IPS-20b (cell line): ENCODE data around the gene SBDS.
"Not testable (repeated sequence)": the region's sequence is repeated elsewhere in the genome, so short reads cannot be mapped to it uniquely, and the experiment has no call there.

Source experiments
- H3K27ac ChIP-seq: one replicate; pipeline ENCODE4 v1.5.1; 2013; ENCODE audit warnings: low read length
- H3K27me3 ChIP-seq: 2 replicates; pipeline ENCODE4 v1.6.1; 2013; ENCODE audit warnings: mild to moderate bottlenecking, low read length, inconsistent platforms; ENCODE audit not compliant: insufficient read depth
- H3K36me3 ChIP-seq: 2 replicates; pipeline ENCODE4 v1.6.1; 2013; ENCODE audit warnings: low read depth, mild to moderate bottlenecking, inconsistent platforms, low read length, moderate library complexity; ENCODE audit not compliant: insufficient read depth
- H3K4me1 ChIP-seq: 2 replicates; pipeline ENCODE4 v1.6.1; 2013; ENCODE audit warnings: mild to moderate bottlenecking, control low read depth, inconsistent platforms, low read length, moderate library complexity; ENCODE audit not compliant: insufficient read depth
- H3K4me3 ChIP-seq: 2 replicates; pipeline ENCODE4 v1.5.1; 2013; ENCODE audit warnings: mild to moderate bottlenecking, low read length, inconsistent platforms
- H3K9ac ChIP-seq: 2 replicates; pipeline ENCODE4 v1.6.1; 2013; ENCODE audit warnings: low read depth, mild to moderate bottlenecking, inconsistent platforms, low read length, moderate library complexity
- H3K9me3 ChIP-seq: 2 replicates; pipeline ENCODE4 v1.6.1; 2013; ENCODE audit warnings: mild to moderate bottlenecking, low read depth, low read length, inconsistent platforms; ENCODE audit not compliant: insufficient read depth

Gene SBDS

DNA sequence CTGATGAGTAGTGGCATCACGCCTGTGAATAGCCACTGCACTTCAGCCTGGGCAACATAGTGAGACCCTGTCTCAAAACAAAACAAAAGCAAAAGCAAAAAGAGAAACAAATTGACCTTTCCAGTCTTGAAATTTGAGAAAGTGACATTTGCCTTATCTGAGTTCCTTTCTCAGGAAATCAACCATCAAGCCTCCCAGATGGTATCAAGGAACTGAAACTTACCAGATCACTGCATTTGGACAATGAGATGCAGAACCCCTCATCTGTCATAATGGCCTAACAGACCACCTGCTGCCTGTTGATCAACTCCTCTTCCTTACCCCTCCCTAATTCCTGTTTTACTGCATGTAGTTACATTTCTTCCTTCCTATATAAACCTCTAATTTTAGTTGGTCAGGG lies 15.1 kb downstream of the SBDS start:
- not testable (repeated sequence) for H3K27me3 ChIP-seq, H3K9me3 ChIP-seq, H3K4me3 ChIP-seq, H3K36me3 ChIP-seq, H3K27ac ChIP-seq, H3K4me1 ChIP-seq, H3K9ac ChIP-seq

GRCh38 chr7:66979013-66979412 lies 16.4 kb downstream of the SBDS start:
- not testable (repeated sequence) for H3K9me3 ChIP-seq, H3K27ac ChIP-seq, H3K36me3 ChIP-seq, H3K4me3 ChIP-seq, H3K27me3 ChIP-seq, H3K4me1 ChIP-seq, H3K9ac ChIP-seq

- not testable (repeated sequence) for H3K9ac ChIP-seq, H3K36me3 ChIP-seq
Observed at GRCh38 chr7:66978312-66978711, 17.1 kb downstream of the SBDS start.

DNA sequence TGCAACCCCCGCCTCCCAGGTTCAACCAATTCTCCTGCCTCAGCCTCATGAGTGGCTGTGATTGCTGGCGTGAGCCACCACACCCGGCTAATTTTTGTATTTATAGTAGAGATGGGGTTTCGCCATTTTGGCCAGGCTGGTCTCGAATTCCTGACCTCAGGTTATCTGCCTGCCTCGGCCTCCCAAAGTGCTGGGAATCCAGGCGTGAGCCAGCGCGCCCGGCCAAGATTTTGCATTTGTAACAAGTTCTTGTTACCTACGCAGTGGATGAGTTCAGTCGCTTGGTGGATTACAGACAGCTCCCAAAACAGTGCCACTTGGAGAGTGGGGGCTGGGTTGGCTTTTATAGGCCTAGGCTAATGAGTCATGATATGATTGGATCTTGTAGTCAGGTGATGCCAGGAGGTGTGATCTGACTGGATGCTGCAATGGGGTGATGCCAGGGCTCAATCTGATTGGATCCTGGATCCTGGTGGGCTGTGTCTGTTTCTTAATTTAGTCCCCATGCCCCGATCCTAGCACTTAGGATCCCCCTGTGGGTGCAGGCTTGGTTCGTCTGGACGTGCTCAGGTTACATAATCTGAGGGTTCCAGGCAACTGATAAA lies 20.3 kb downstream of the SBDS start:
- Histone ChIP-seq H3K4me1 (no peaks in the 10 kb centered on the region), H3K9me3 (0 out of 2 replicates have a peak, but pooled peaks cover 1% of the 10 kb centered on the region), H3K27ac (no peak overlapping the region), H3K9ac (no peak overlapping the region), H3K4me3 (no peak overlapping the region), H3K27me3 (no peaks in the 10 kb centered on the region), H3K36me3 (no peaks in the 10 kb centered on the region)

More at GRCh38 chr7:66978312-66978711, 17.1 kb downstream of the SBDS start:
- not testable (repeated sequence) for H3K4me3 ChIP-seq, H3K27ac ChIP-seq, H3K4me1 ChIP-seq, H3K9me3 ChIP-seq, H3K27me3 ChIP-seq

GRCh38 chr7:66970310-66970709 lies 25.1 kb downstream of the SBDS start:
- H3K36me3 ChIP-seq, result no peaks in the 10 kb centered on the region
- H3K4me1 ChIP-seq, result no peaks in the 10 kb centered on the region
- no peak overlapping the region for H3K27ac ChIP-seq
- H3K4me3 ChIP-seq, result no peak overlapping the region
- H3K27me3 ChIP-seq, result no peaks in the 10 kb centered on the region
- H3K9me3 ChIP-seq, result peaks cover 6% of the 10 kb centered on the region; the same call in 1 of the 2 replicates
- no peak overlapping the region for H3K9ac ChIP-seq

- H3K27ac ChIP-seq, H3K9ac ChIP-seq, H3K9me3 ChIP-seq, H3K4me3 ChIP-seq, H3K4me1 ChIP-seq, H3K36me3 ChIP-seq, H3K27me3 ChIP-seq: not testable (repeated sequence)
Observed at GRCh38 chr7:66969001-66969400, 26.4 kb downstream of the SBDS start.

- Histone ChIP-seq H3K9me3 (peaks cover 6% of the 10 kb centered on the region; the same call in 1 of the 2 replicates), H3K4me3 (no peak overlapping the region), H3K27me3 (no peaks in the 10 kb centered on the region), H3K36me3 (no peaks in the 10 kb centered on the region), H3K27ac (no peak overlapping the region), H3K4me1 (no peaks in the 10 kb centered on the region), H3K9ac (no peak overlapping the region)
Observed at GRCh38 chr7:66967029-66967428, 28.4 kb downstream of the SBDS start.

GRCh38 chr7:66964411-66964810 lies 31.0 kb downstream of the SBDS start:
- H3K27ac ChIP-seq, result no peak overlapping the region
- no peaks in the 10 kb centered on the region for H3K27me3 ChIP-seq

GRCh38 chr7:66961096-66961495 lies 34.3 kb downstream of the SBDS start:
- Histone ChIP-seq H3K9me3 (peaks cover 6% of the 10 kb centered on the region; the same call in 1 of the 2 replicates), H3K4me1 (no peaks in the 10 kb centered on the region), H3K9ac (no peak overlapping the region), H3K36me3 (peaks cover 35% of the 10 kb centered on the region), H3K27me3 (no peaks in the 10 kb centered on the region), H3K4me3 (no peak overlapping the region), H3K27ac (no peak overlapping the region)

More at GRCh38 chr7:66964411-66964810, 31.0 kb downstream of the SBDS start:
- H3K4me1 ChIP-seq, result no peaks in the 10 kb centered on the region
- H3K4me3 ChIP-seq, result no peak overlapping the region
- H3K36me3 ChIP-seq, result peaks cover 4% of the 10 kb centered on the region; the same call in 1 of the 2 replicates
- H3K9me3 ChIP-seq, result peaks cover 6% of the 10 kb centered on the region; the same call in 1 of the 2 replicates
- no peak overlapping the region for H3K9ac ChIP-seq

DNA sequence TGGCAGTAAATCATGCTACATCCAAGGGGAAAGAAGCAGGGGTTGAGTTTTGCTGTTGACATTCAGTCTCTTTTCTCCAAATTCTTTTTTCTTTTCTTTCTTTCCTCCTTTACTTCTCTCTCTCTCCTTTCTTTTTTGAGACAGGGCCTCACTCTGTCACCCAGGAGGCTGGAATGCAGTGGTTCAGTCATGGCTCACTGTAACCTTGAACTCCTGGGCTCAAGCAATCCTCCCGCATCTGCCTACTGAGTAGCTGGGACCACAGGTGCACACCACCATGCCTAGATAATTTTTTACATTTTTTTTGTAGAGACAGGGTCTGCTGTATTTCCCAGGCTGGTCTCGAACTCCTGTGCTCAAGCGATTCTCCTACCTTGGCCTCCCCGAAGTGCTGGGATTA lies 35.2 kb downstream of the SBDS start:
- H3K9ac ChIP-seq, result no peak overlapping the region
- H3K4me1 ChIP-seq, result no peaks in the 10 kb centered on the region
- no peaks in the 10 kb centered on the region for H3K9me3 ChIP-seq
- H3K27ac ChIP-seq, result no peak overlapping the region
- no peaks in the 10 kb centered on the region for H3K27me3 ChIP-seq
- no peak overlapping the region for H3K4me3 ChIP-seq
- H3K36me3 ChIP-seq, result peaks cover 44% of the 10 kb centered on the region

GRCh38 chr7:66958538-66959350 lies 36.6 kb downstream of the SBDS start:
- H3K4me3 ChIP-seq, result no peak overlapping the region
- no peaks in the 10 kb centered on the region for H3K4me1 ChIP-seq
- no peaks in the 10 kb centered on the region for H3K27me3 ChIP-seq
- H3K9ac ChIP-seq, result no peak overlapping the region
- peaks cover 54% of the 10 kb centered on the region for H3K36me3 ChIP-seq
- no peaks in the 10 kb centered on the region for H3K9me3 ChIP-seq
- H3K27ac ChIP-seq, result no peak overlapping the region
